H1 (cell line): ENCODE data around the gene DCAF6. TPM values are rescaled to one million over a fixed set of nuclear protein-coding genes. Genes with fewer than 3 reads are reported as not detected.

Experiments used
- CTCF ChIA-PET: fragments of 300-600 bp; sonication (Branson Sonifier 250); formaldehyde crosslinking; loops from one replicate; lab custom pipeline; 2021; ENCODE audit not compliant: partially characterized antibody; lab: Charles Lee
- POLR2A ChIA-PET: fragments of 300-600 bp; sonication (Branson Sonifier 250); formaldehyde crosslinking; loops from one replicate; lab custom pipeline; 2021; ENCODE audit warnings: inconsistent platforms; ENCODE audit not compliant: partially characterized antibody; lab: Charles Lee
- DNase-seq, 2 experiments: peaks; one replicate each; pipeline versions ENCODE4 v3.0.0 to v3.0.0-alpha.2; 2010 to 2022; ENCODE audit warnings: low spot score in 2 of 2, low read depth in 1 of 2, mixed read lengths in 1 of 2
- FAIRE-seq: peaks from 2 replicates; lab custom pipeline; 2011; peaks lifted over from hg19 to GRCh38; lab: Jason Lieb, UNC
- H2AFZ ChIP-seq: 2 replicates; pipeline ENCODE4 v1.8.1; 2012; ENCODE audit warnings: low read length, inconsistent platforms
- H2AK5ac ChIP-seq: 2 replicates; pipeline ENCODE4 v1.6.1; 2013; ENCODE audit warnings: low read depth, low read length
- H2BK120ac ChIP-seq: replicated peaks from 2 replicates; pipeline ENCODE3; 2013; ENCODE audit warnings: low read depth, low read length, inconsistent platforms
- H2BK12ac ChIP-seq: 2 replicates; pipeline ENCODE4 v1.6.1; 2013; ENCODE audit warnings: low read depth, low read length
- H2BK15ac ChIP-seq: 2 replicates; pipeline ENCODE4 v1.6.1; 2013; ENCODE audit warnings: low read length
- H2BK20ac ChIP-seq: 2 replicates; pipeline ENCODE4 v1.6.1; 2013; ENCODE audit warnings: low read length
- H2BK5ac ChIP-seq: 2 replicates; pipeline ENCODE4 v1.6.1; 2013; ENCODE audit warnings: low read depth, low read length
- H3K14ac ChIP-seq: 2 replicates; pipeline ENCODE4 v1.6.1; 2013; ENCODE audit warnings: inconsistent platforms; ENCODE audit not compliant: insufficient read length
- H3K18ac ChIP-seq: 2 replicates; pipeline ENCODE4 v1.6.1; 2013; ENCODE audit warnings: low read length; ENCODE audit errors: extremely low read depth
- H3K23ac ChIP-seq: 2 replicates; pipeline ENCODE4 v1.6.1; 2013; ENCODE audit warnings: inconsistent platforms; ENCODE audit not compliant: insufficient read length
- H3K23me2 ChIP-seq: 2 replicates; pipeline ENCODE4 v1.6.1; 2013; ENCODE audit warnings: low read depth, low read length
- H3K27ac ChIP-seq: 2 replicates; pipeline ENCODE4 v1.6.1; 2011; ENCODE audit warnings: low read depth, low read length, inconsistent platforms
- H3K27me3 ChIP-seq, 4 experiments: replicated peaks in 1 of 4; 1 replicate in 1 of 4; 2 replicates in 3 of 4; pipeline versions ENCODE4 v1.6.1 to v1.8.1; 2011 to 2013; ENCODE audit warnings: low read length in 3 of 4, mild to moderate bottlenecking in 3 of 4, inconsistent platforms in 2 of 4, mixed read lengths in 2 of 4, moderate library complexity in 1 of 4; ENCODE audit not compliant: control insufficient read depth in 3 of 4, insufficient read depth in 3 of 4; ENCODE audit errors: extremely low read depth in 1 of 4
- H3K36me3 ChIP-seq, 4 experiments: 2 replicates each; pipeline versions ENCODE4 v1.6.1 to v1.8.1; 2011 to 2013; ENCODE audit warnings: mild to moderate bottlenecking in 4 of 4, low read length in 3 of 4, moderate library complexity in 2 of 4, control low read depth in 1 of 4, inconsistent platforms in 1 of 4; ENCODE audit not compliant: insufficient read depth in 4 of 4, control insufficient read depth in 2 of 4
- H3K4ac ChIP-seq: replicated peaks from 2 replicates; pipeline ENCODE3; 2013; ENCODE audit warnings: low read length, low read depth, mixed read lengths, inconsistent platforms; ENCODE audit not compliant: insufficient read length
- H3K4me1 ChIP-seq, 4 experiments: replicated peaks in 1 of 4; 1 replicate in 1 of 4; 2 replicates in 3 of 4; pipeline versions ENCODE4 v1.6.1 to v1.8.1; 2011 to 2013; ENCODE audit warnings: low read length in 3 of 4, inconsistent platforms in 2 of 4, mixed read lengths in 1 of 4; ENCODE audit not compliant: insufficient read depth in 4 of 4, control insufficient read depth in 3 of 4
- H3K4me2 ChIP-seq, 2 experiments: 2 replicates each; pipeline versions ENCODE4 v1.6.1 to v1.8.1; 2011 to 2013; ENCODE audit warnings: low read depth in 2 of 2, low read length in 2 of 2, control low read depth in 1 of 2, inconsistent platforms in 1 of 2, mild to moderate bottlenecking in 1 of 2; ENCODE audit not compliant: insufficient read depth in 1 of 2
- H3K4me3 ChIP-seq, 4 experiments: fragments of 200-600, 300-600 bp in 1 of 4; sonication (generic), shearing (Covaris generic), sonication (Bioruptor Twin) in 1 of 4; 2 replicates each; pipeline versions ENCODE4 v1.5.1 to v1.8.1; 2011 to 2016; ENCODE audit warnings: low read length in 4 of 4, low read depth in 3 of 4, control low read depth in 2 of 4, inconsistent platforms in 2 of 4, mild to moderate bottlenecking in 2 of 4, mixed read lengths in 1 of 4, moderate library complexity in 1 of 4; ENCODE audit not compliant: insufficient read depth in 2 of 4; ENCODE audit errors: extremely low read depth in 1 of 4
- H3K56ac ChIP-seq: replicated peaks from 2 replicates; pipeline ENCODE3; 2013; ENCODE audit warnings: low read depth, mild to moderate bottlenecking, mixed read lengths, low read length, inconsistent platforms; ENCODE audit not compliant: insufficient read length
- H3K79me1 ChIP-seq: 2 replicates; pipeline ENCODE4 v1.6.1; 2013; ENCODE audit warnings: low read depth, low read length, control low read depth
- H3K79me2 ChIP-seq, 2 experiments: 2 replicates each; pipeline versions ENCODE4 v1.6.1 to v1.8.1; 2012 to 2013; ENCODE audit warnings: low read length in 2 of 2, mild to moderate bottlenecking in 2 of 2, inconsistent platforms in 1 of 2; ENCODE audit not compliant: insufficient read depth in 2 of 2, control insufficient read depth in 1 of 2
- H3K9ac ChIP-seq, 4 experiments: replicated peaks in 1 of 4; 1 replicate in 1 of 4; 2 replicates in 3 of 4; pipeline versions ENCODE4 v1.6.1 to v1.8.1; 2011 to 2013; ENCODE audit warnings: low read depth in 3 of 4, low read length in 3 of 4, control low read depth in 2 of 4, mild to moderate bottlenecking in 2 of 4, moderate library complexity in 2 of 4, inconsistent platforms in 1 of 4; ENCODE audit errors: extremely low read depth in 1 of 4
- H3K9me3 ChIP-seq, 2 experiments: 2 replicates each; pipeline versions ENCODE4 v1.6.1 to v1.8.1; 2012 to 2013; ENCODE audit warnings: mild to moderate bottlenecking in 2 of 2, moderate library complexity in 2 of 2, control low read depth in 1 of 2, inconsistent platforms in 1 of 2, low read depth in 1 of 2, low read length in 1 of 2, mixed read lengths in 1 of 2; ENCODE audit not compliant: insufficient read depth in 2 of 2
- H4K20me1 ChIP-seq, 2 experiments: replicated peaks in 1 of 2; 2 replicates each; pipeline versions ENCODE3 to v1.8.1; 2011 to 2013; ENCODE audit warnings: inconsistent platforms in 2 of 2, low read length in 2 of 2, mild to moderate bottlenecking in 1 of 2; ENCODE audit not compliant: insufficient read depth in 2 of 2, control insufficient read depth in 1 of 2
- H4K5ac ChIP-seq: 2 replicates; pipeline ENCODE4 v1.6.1; 2013; ENCODE audit warnings: low read length, low read depth, mixed read lengths, inconsistent platforms; ENCODE audit not compliant: insufficient read length
- H4K8ac ChIP-seq: 2 replicates; pipeline ENCODE4 v1.8.0; 2013; ENCODE audit warnings: mild to moderate bottlenecking, moderate library complexity, low read length, inconsistent platforms; ENCODE audit not compliant: insufficient read depth; ENCODE audit errors: extremely low read depth
- H4K91ac ChIP-seq: replicated peaks from 2 replicates; pipeline ENCODE3; 2013; ENCODE audit warnings: low read length, mixed read lengths, inconsistent platforms; ENCODE audit not compliant: insufficient read length
- CTBP2 ChIP-seq: IDR thresholded peaks from 2 replicates; pipeline ENCODE4 v1.7.0; 2011; ENCODE audit warnings: borderline replicate concordance, mild to moderate bottlenecking, moderate library complexity, mixed read lengths, low read length; ENCODE audit not compliant: insufficient read depth, insufficient read length
- SIX5 ChIP-seq: IDR thresholded peaks from 2 replicates; pipeline ENCODE4 v1.6.1; 2011; ENCODE audit warnings: mild to moderate bottlenecking, low read depth, low read length
- WGBS, 2 experiments: shearing (Covaris generic) in 1 of 2; methylation state at CpG; one replicate each; pipeline versions ENCODE4 v1.1.6 to v1.1.7; 2013 to 2015; ENCODE audit warnings: low lambda C conversion rate in 2 of 2, mixed read lengths in 2 of 2, inconsistent platforms in 1 of 2, low coverage in 1 of 2, missing lambda C conversion rate in 1 of 2; ENCODE audit not compliant: insufficient replicate concordance in 2 of 2, insufficient coverage in 1 of 2, insufficient read length in 1 of 2; ENCODE audit errors: extremely low coverage in 1 of 2, missing lambda C conversion rate in 1 of 2; 5-methylcytosine and 5-hydroxymethylcytosine counted together
- polyA plus RNA-seq, 7 experiments: library from polyadenylated mRNA; depleted of rRNA in 3 of 7; stranded (reverse) in 5 of 7; unstranded in 2 of 7; fragments of >200 nt in 5 of 7; fragments of 200-250 nt in 2 of 7; gene quantifications; 1 replicate in 5 of 7; 2 replicates in 1 of 7; 4 replicates in 1 of 7; pipeline versions ENCODE4 v1.2.1 to v1.2.3, GENCODE V29; 2011 to 2013; ENCODE audit warnings: missing spikeins in 2 of 7, mixed read lengths in 2 of 7
- total RNA-seq: library from RNA; stranded (reverse); fragmentation: NEBNext Ultra II Directional; extraction: Animal tissue kit (Norgen Biotek cat#: 25700); gene quantifications from 2 replicates; pipeline ENCODE4 v1.2.1, GENCODE V29; 2021
- TF ChIP-seq, protein P1 (sequence below): IDR thresholded peaks from 2 replicates; pipeline ENCODE4 v1.6.1; 2011; ENCODE audit warnings: low read length, improper control_type of control experiment

The DCAF6 gene
- total and polyA plus RNA-seq, 2 of the 8 experiments (the other 6 are each of a cell fraction or from before 2014, with no cell fraction given): 12.3 to 17.4 TPM

DNA sequence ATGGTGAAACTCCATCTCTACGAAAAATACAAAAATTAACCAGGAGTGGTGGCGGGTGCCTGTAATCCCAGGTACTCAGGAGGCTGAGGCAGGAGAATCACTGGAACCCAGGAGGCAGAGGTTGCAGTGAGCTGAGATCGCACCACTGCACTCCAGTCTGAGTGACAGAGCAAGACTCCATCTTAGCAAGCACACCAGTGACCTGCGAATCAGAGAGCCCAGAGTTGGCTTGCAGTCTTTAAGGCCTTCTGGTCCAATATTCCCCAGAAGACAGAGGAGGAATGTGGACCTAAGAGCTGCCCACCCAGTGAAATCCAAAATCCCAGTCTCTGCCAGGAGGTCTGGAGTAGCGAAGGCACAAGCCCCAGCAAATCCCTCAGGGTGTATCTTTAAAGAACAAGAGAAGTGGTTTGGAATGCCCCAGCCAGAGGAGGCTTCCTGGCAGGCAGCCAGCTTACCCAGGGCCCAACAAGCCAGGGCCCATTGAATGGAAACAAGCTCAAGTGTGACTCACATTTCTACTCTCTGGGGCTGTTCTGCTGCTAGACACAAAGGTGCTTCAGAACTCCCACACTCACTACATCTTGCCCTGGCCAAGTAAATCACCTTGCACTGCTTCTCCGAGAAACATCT, 176.3 kb downstream of the DCAF6 start:
- Histone ChIP-seq H2BK5ac (no peak overlapping the region), H3K18ac (no peak overlapping the region), H2AFZ (no peak overlapping the region), H3K27ac (no peak overlapping the region), H3K79me1 (peaks cover 5% of the 10 kb centered on the region; the same call in 1 of the 2 replicates), H3K79me2 (no peaks in the 10 kb centered on the region), H3K4ac (no peak overlapping the region), H2BK15ac (no peak overlapping the region), H3K4me3 (no peak overlapping the region), H3K14ac (no peak overlapping the region), H2BK12ac (no peak overlapping the region), H4K91ac (no peak overlapping the region), H2AK5ac (no peak overlapping the region), H3K23me2 (no peaks in the 10 kb centered on the region)
- DNase-seq: no peak
- CTCF ChIA-PET: interaction anchor here (0.7 to 1.5 kb wide), 5 partner anchors 16 to 31 kb away, joined by 3 to 7 read pairs (median 3); no protein-coding TSS in a partner anchor
- TF ChIP-seq, protein P1, sequence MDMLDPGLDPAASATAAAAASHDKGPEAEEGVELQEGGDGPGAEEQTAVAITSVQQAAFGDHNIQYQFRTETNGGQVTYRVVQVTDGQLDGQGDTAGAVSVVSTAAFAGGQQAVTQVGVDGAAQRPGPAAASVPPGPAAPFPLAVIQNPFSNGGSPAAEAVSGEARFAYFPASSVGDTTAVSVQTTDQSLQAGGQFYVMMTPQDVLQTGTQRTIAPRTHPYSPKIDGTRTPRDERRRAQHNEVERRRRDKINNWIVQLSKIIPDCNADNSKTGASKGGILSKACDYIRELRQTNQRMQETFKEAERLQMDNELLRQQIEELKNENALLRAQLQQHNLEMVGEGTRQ: no peak
- TF ChIP-seq CTBP2: no peak
- TF ChIP-seq SIX5: no peak
- TF ChIP-seq, all 59 proteins: peak for 0
- no peak overlapping the region for H2BK20ac ChIP-seq
- H3K9me3 ChIP-seq: no peaks in the 10 kb centered on the region
- H3K23ac ChIP-seq: no peak overlapping the region
- H3K56ac ChIP-seq: no peak overlapping the region
- H3K9ac ChIP-seq: no peak overlapping the region
- H3K36me3 ChIP-seq: no peaks in the 10 kb centered on the region; a peak in 1 of 8 replicates
- POLR2A ChIA-PET: interaction anchor here (1.3 kb wide), 1 partner anchor 8 kb away, joined by 4 read pairs; no protein-coding TSS in a partner anchor
- 86% methylated on average over 6 of the region's 6 CpGs; no CpG with 5 or more reads in 1 of the 2 experiments for WGBS, 2 experiments
- H3K27me3 ChIP-seq: no peaks in the 10 kb centered on the region
- H4K20me1 ChIP-seq: no peaks in the 10 kb centered on the region
- H3K4me2 ChIP-seq: no peak overlapping the region
- H4K8ac ChIP-seq: no peak overlapping the region
- peaks cover 0 to 10% (median 3%) of the 10 kb centered on the region in 4 experiments; a peak in 3 of 7 replicates for H3K4me1 ChIP-seq
- H4K5ac ChIP-seq: no peak overlapping the region
- H2BK120ac ChIP-seq: no peak overlapping the region
- FAIRE-seq: no peak
